ENCODE measurements around the gene SLC66A2. TPM values are rescaled to one million over a fixed set of nuclear protein-coding genes. Genes with fewer than 3 reads are reported as not detected.

Gene SLC66A2
- total and polyA plus RNA-seq, 2 of the 13 experiments (the other 11 are each of a cell fraction or from before 2014, with no cell fraction given) = 33.5 to 41.9 TPM

- TF ChIP-seq, protein P1, sequence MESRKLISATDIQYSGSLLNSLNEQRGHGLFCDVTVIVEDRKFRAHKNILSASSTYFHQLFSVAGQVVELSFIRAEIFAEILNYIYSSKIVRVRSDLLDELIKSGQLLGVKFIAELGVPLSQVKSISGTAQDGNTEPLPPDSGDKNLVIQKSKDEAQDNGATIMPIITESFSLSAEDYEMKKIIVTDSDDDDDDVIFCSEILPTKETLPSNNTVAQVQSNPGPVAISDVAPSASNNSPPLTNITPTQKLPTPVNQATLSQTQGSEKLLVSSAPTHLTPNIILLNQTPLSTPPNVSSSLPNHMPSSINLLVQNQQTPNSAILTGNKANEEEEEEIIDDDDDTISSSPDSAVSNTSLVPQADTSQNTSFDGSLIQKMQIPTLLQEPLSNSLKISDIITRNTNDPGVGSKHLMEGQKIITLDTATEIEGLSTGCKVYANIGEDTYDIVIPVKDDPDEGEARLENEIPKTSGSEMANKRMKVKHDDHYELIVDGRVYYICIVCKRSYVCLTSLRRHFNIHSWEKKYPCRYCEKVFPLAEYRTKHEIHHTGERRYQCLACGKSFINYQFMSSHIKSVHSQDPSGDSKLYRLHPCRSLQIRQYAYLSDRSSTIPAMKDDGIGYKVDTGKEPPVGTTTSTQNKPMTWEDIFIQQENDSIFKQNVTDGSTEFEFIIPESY (CRISPR knock-in tag; IDR thresholded peaks at IDR 0.05) = peak; percentile 74
- TF ChIP-seq REST (IDR thresholded peaks at IDR 0.05; ENCODE audit: borderline replicate concordance in 1 of 2, low read depth in 1 of 2, low read length in 2 of 2) = no peak
- TF ChIP-seq, protein P2, sequence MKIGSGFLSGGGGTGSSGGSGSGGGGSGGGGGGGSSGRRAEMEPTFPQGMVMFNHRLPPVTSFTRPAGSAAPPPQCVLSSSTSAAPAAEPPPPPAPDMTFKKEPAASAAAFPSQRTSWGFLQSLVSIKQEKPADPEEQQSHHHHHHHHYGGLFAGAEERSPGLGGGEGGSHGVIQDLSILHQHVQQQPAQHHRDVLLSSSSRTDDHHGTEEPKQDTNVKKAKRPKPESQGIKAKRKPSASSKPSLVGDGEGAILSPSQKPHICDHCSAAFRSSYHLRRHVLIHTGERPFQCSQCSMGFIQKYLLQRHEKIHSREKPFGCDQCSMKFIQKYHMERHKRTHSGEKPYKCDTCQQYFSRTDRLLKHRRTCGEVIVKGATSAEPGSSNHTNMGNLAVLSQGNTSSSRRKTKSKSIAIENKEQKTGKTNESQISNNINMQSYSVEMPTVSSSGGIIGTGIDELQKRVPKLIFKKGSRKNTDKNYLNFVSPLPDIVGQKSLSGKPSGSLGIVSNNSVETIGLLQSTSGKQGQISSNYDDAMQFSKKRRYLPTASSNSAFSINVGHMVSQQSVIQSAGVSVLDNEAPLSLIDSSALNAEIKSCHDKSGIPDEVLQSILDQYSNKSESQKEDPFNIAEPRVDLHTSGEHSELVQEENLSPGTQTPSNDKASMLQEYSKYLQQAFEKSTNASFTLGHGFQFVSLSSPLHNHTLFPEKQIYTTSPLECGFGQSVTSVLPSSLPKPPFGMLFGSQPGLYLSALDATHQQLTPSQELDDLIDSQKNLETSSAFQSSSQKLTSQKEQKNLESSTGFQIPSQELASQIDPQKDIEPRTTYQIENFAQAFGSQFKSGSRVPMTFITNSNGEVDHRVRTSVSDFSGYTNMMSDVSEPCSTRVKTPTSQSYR (CRISPR knock-in tag; IDR thresholded peaks at IDR 0.05; ENCODE audit: borderline replicate concordance) = peak; percentile 50; the same call in 1 of the 2 replicates
- TF ChIP-seq, protein P3, sequence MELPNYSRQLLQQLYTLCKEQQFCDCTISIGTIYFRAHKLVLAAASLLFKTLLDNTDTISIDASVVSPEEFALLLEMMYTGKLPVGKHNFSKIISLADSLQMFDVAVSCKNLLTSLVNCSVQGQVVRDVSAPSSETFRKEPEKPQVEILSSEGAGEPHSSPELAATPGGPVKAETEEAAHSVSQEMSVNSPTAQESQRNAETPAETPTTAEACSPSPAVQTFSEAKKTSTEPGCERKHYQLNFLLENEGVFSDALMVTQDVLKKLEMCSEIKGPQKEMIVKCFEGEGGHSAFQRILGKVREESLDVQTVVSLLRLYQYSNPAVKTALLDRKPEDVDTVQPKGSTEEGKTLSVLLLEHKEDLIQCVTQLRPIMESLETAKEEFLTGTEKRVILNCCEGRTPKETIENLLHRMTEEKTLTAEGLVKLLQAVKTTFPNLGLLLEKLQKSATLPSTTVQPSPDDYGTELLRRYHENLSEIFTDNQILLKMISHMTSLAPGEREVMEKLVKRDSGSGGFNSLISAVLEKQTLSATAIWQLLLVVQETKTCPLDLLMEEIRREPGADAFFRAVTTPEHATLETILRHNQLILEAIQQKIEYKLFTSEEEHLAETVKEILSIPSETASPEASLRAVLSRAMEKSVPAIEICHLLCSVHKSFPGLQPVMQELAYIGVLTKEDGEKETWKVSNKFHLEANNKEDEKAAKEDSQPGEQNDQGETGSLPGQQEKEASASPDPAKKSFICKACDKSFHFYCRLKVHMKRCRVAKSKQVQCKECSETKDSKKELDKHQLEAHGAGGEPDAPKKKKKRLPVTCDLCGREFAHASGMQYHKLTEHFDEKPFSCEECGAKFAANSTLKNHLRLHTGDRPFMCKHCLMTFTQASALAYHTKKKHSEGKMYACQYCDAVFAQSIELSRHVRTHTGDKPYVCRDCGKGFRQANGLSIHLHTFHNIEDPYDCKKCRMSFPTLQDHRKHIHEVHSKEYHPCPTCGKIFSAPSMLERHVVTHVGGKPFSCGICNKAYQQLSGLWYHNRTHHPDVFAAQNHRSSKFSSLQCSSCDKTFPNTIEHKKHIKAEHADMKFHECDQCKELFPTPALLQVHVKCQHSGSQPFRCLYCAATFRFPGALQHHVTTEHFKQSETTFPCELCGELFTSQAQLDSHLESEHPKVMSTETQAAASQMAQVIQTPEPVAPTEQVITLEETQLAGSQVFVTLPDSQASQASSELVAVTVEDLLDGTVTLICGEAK (IDR thresholded peaks at IDR 0.05) = no peak
- TF ChIP-seq, protein P3 (CRISPR knock-in tag; IDR thresholded peaks at IDR 0.05) = no peak; the same call in 1 of the 2 replicates
- TF ChIP-seq ZNF615 (CRISPR knock-in tag; IDR thresholded peaks at IDR 0.05; ENCODE audit: borderline replicate concordance) = peak; percentile 61; the same call in 1 of the 2 replicates
- no peak for TF ChIP-seq ZFY (CRISPR knock-in tag; IDR thresholded peaks at IDR 0.05)
- TF ChIP-seq ERF (CRISPR knock-in tag; IDR thresholded peaks at IDR 0.05) = peak; percentile 81
Measured at GRCh38 chr18:79934311-79935097, 16.9 kb downstream of the SLC66A2 start (continued).
